ENCODE measurements around the gene FSCN2. TPM values are rescaled to one million over a fixed set of nuclear protein-coding genes. Genes with fewer than 3 reads are reported as not detected.

The FSCN2 gene
- total RNA-seq, 2 donors from 2014 or later = 1.0 to 1.8 TPM

DNA sequence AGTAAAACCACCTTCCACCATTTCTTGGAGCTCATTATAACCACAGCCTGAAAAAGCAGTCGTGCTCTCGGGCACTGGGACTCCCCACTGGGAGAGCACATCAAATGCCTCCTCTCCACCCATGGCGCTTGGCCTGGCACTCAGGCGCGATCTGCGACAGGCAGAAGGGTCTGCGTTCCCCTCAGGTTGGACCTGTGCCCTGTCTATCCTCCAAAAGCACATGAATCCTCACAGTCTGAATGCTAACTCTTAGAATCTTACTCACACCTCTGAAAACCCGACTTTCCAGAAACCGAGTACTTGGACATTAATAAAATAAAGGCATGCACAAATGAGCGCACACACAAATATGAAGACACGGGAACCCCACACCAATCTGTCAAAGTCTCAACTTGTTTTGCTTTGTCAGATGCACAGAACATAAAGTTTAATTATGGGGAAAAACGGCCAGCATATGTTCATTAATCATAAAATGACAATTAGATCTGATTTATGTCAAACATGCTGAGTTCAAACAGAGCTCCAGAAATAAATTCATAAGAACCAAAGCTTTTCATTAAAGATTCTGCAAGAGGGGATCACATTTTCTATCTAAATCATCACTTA lies 44.5 kb downstream of the FSCN2 start:
- H3K27ac ChIP-seq (ENCODE audit: low read depth, low read length) = no peak overlapping the region
- H3K4me3 ChIP-seq (ENCODE audit: low read length) = no peak overlapping the region
- H3K36me3 Mint-ChIP-seq (ENCODE audit: low read depth) = peaks cover 79% of the 10 kb centered on the region
- no peak overlapping the region for H3K27ac Mint-ChIP-seq
- H3K27me3 ChIP-seq (ENCODE audit: control insufficient read depth, insufficient read depth, low read length, poor library complexity, severe bottlenecking) = no peaks in the 10 kb centered on the region
- H3K9me3 Mint-ChIP-seq = no peaks in the 10 kb centered on the region
- TF ChIP-seq CTCF (conservative IDR thresholded peaks at IDR 0.05) = no peak
- H3K4me1 Mint-ChIP-seq = no peaks in the 10 kb centered on the region
- H3K27me3 Mint-ChIP-seq (ENCODE audit: insufficient read depth) = no peaks in the 10 kb centered on the region
- no peak overlapping the region for H3K9ac ChIP-seq (ENCODE audit: extremely low read depth, low read length, poor library complexity, severe bottlenecking)
- no peak for DNase-seq
- H3K4me1 ChIP-seq (ENCODE audit: control insufficient read depth, insufficient read depth, low read length) = no peaks in the 10 kb centered on the region
- no peak overlapping the region for H3K4me3 Mint-ChIP-seq
- WGBS, 2 experiments (ENCODE audit: insufficient coverage in 1 of 2, insufficient read length in 1 of 2) = 98 to 100% methylated on average over 12 of the region's 12 CpGs
- H3K9me3 ChIP-seq (ENCODE audit: control insufficient read depth, low read length) = no peaks in the 10 kb centered on the region
- H3K36me3 ChIP-seq (ENCODE audit: control insufficient read depth, insufficient read depth, low read length) = peaks cover 86% of the 10 kb centered on the region

GRCh38 chr17:81573794-81574642 lies 45.8 kb downstream of the FSCN2 start:
- Histone ChIP-seq H3K4me1 (ENCODE audit: control insufficient read depth, insufficient read depth, low read length) (no peaks in the 10 kb centered on the region), H3K36me3 (ENCODE audit: control insufficient read depth, insufficient read depth, low read length) (peaks cover 82% of the 10 kb centered on the region), H3K27ac (ENCODE audit: low read depth, low read length) (no peak overlapping the region), H3K27me3 (ENCODE audit: control insufficient read depth, insufficient read depth, low read length, poor library complexity, severe bottlenecking) (no peaks in the 10 kb centered on the region), H3K9me3 (ENCODE audit: control insufficient read depth, low read length) (no peaks in the 10 kb centered on the region), H3K4me3 (ENCODE audit: low read length) (no peak overlapping the region), H3K9ac (ENCODE audit: extremely low read depth, low read length, poor library complexity, severe bottlenecking) (no peak overlapping the region)
- H3K27me3 Mint-ChIP-seq (ENCODE audit: insufficient read depth) = no peaks in the 10 kb centered on the region
- no peak overlapping the region for H3K4me3 Mint-ChIP-seq
- peaks cover 76% of the 10 kb centered on the region for H3K36me3 Mint-ChIP-seq (ENCODE audit: low read depth)
- no peaks in the 10 kb centered on the region for H3K9me3 Mint-ChIP-seq
- H3K4me1 Mint-ChIP-seq = no peaks in the 10 kb centered on the region
- no peak overlapping the region for H3K27ac Mint-ChIP-seq
- no peak for DNase-seq
- no peak for TF ChIP-seq CTCF (conservative IDR thresholded peaks at IDR 0.05)
- 92 to 96% methylated on average over 12 to 17 of the region's 17 CpGs for WGBS, 2 experiments (ENCODE audit: insufficient coverage in 1 of 2, insufficient read length in 1 of 2)

- no peak for TF ChIP-seq CTCF (conservative IDR thresholded peaks at IDR 0.05)
Measured at GRCh38 chr17:81574643-81574956, 46.4 kb downstream of the FSCN2 start.

More at GRCh38 chr17:81574643-81574956, 46.4 kb downstream of the FSCN2 start:
- H3K4me1 ChIP-seq (ENCODE audit: control insufficient read depth, insufficient read depth, low read length) = no peaks in the 10 kb centered on the region
- Mint-ChIP-seq H3K36me3 (ENCODE audit: low read depth) (peaks cover 76% of the 10 kb centered on the region), H3K27me3 (ENCODE audit: insufficient read depth) (no peaks in the 10 kb centered on the region), H3K4me3 (no peak overlapping the region), H3K4me1 (peaks cover 3% of the 10 kb centered on the region), H3K27ac (no peak overlapping the region), H3K9me3 (no peaks in the 10 kb centered on the region)
- 93 to 96% methylated on average over 6 to 8 of the region's 8 CpGs for WGBS, 2 experiments (ENCODE audit: insufficient coverage in 1 of 2, insufficient read length in 1 of 2)
- no peaks in the 10 kb centered on the region for H3K9me3 ChIP-seq (ENCODE audit: control insufficient read depth, low read length)
- no peak overlapping the region for H3K27ac ChIP-seq (ENCODE audit: low read depth, low read length)
- H3K4me3 ChIP-seq (ENCODE audit: low read length) = no peak overlapping the region
- H3K27me3 ChIP-seq (ENCODE audit: control insufficient read depth, insufficient read depth, low read length, poor library complexity, severe bottlenecking) = no peaks in the 10 kb centered on the region
- H3K9ac ChIP-seq (ENCODE audit: extremely low read depth, low read length, poor library complexity, severe bottlenecking) = no peak overlapping the region
- DNase-seq = no peak
- H3K36me3 ChIP-seq (ENCODE audit: control insufficient read depth, insufficient read depth, low read length) = peaks cover 82% of the 10 kb centered on the region

Data from endodermal cell (in vitro differentiated cells).